Measurements from ENCODE around the gene PLXNC1. TPM values are rescaled to one million over a fixed set of nuclear protein-coding genes. Genes with fewer than 3 reads are reported as not detected.

The PLXNC1 gene
- total and polyA plus RNA-seq, 9 of the 15 experiments (the other 6 are each of a cell fraction or from before 2014, with no cell fraction given), result 0.08 to 0.87 (median 0.28) TPM

- Histone ChIP-seq H2AFZ (ENCODE audit: low read depth, low read length) (no peak overlapping the region), H3K9me3 (replicated peaks; ENCODE audit: control insufficient read depth, insufficient read depth, low read depth, low read length) (no peaks in the 10 kb centered on the region), H3K9ac (ENCODE audit: insufficient read depth in 1 of 2, low read depth in 2 of 2, low read length in 2 of 2) (no peak overlapping the region), H3K4me1 (replicated peaks in 1 of 2; ENCODE audit: control insufficient read depth in 2 of 2, insufficient read depth in 2 of 2, low read length in 2 of 2) (no peaks in the 10 kb centered on the region; a peak in 1 of 5 replicates), H3K36me3 (ENCODE audit: control insufficient read depth, insufficient read depth, low read length) (no peaks in the 10 kb centered on the region), H4K20me1 (replicated peaks; ENCODE audit: control insufficient read depth, insufficient read depth, low read length) (no peaks in the 10 kb centered on the region), H3K27ac (ENCODE audit: extremely low read depth, low read depth, low read length) (no peak overlapping the region), H3K9me1 (ENCODE audit: control insufficient read depth, insufficient read depth, low read length) (no peaks in the 10 kb centered on the region), H3K79me2 (ENCODE audit: control insufficient read depth, insufficient read depth, low read length) (no peaks in the 10 kb centered on the region), H3K4me3 (no peak overlapping the region), H3K27me3 (ENCODE audit: control insufficient read depth in 2 of 2, insufficient read depth in 2 of 2, low read length in 2 of 2) (peaks cover 0 to 6% of the 10 kb centered on the region in 2 experiments; a peak in 1 of 5 replicates), H3K4me2 (ENCODE audit: insufficient read depth, low read length) (no peak overlapping the region)
- ChIA-PET POLR2A (no interaction called here), CTCF (ENCODE audit: low intra/inter-chr PET ratio) (no interaction called here)
- WGBS (ENCODE audit: insufficient coverage, low coverage, missing lambda C conversion rate), result 4% methylated on average over 3 of the region's 3 CpGs
- TF ChIP-seq, protein P1, sequence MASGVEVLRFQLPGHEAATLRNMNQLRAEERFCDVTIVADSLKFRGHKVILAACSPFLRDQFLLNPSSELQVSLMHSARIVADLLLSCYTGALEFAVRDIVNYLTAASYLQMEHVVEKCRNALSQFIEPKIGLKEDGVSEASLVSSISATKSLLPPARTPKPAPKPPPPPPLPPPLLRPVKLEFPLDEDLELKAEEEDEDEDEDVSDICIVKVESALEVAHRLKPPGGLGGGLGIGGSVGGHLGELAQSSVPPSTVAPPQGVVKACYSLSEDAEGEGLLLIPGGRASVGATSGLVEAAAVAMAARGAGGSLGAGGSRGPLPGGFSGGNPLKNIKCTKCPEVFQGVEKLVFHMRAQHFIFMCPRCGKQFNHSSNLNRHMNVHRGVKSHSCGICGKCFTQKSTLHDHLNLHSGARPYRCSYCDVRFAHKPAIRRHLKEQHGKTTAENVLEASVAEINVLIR (CRISPR knock-in tag; IDR thresholded peaks at IDR 0.05), result no peak
- TF ChIP-seq TRIM28 (IDR thresholded peaks at IDR 0.05) (no peak), ETS1 (conservative IDR thresholded peaks at IDR 0.05; ENCODE audit: control insufficient read depth, low read depth, low read length) (no peak), ATF1 (CRISPR knock-in tag; IDR thresholded peaks at IDR 0.05) (no peak), ATF1 (tag; IDR thresholded peaks at IDR 0.05) (no peak), NCOA6 (IDR thresholded peaks at IDR 0.05) (no peak), PRPF4 (IDR thresholded peaks at IDR 0.05; ENCODE audit: insufficient read depth, low read depth, low read length, poor library complexity, severe bottlenecking) (no peak), FOXA1 (IDR thresholded peaks at IDR 0.05; ENCODE audit: borderline replicate concordance) (no peak), ZNF445 (CRISPR knock-in tag; IDR thresholded peaks at IDR 0.05; ENCODE audit: low read depth) (no peak), HDAC1 (IDR thresholded peaks at IDR 0.05) (no peak), NR2C1 (IDR thresholded peaks at IDR 0.05) (no peak), NR2C1 (tag; IDR thresholded peaks at IDR 0.05) (no peak)
- in situ Hi-C loops (cut with MboI), result loop anchor here (25.0 kb wide), 1 partner anchor 1335 kb away; no protein-coding TSS in a partner anchor
- ATAC-seq, result no peak
- no TSS peak for BruUV-seq (replicated peaks)
- no peak for DNase-seq (ENCODE audit: extremely low read depth in 1 of 4, low spot score in 3 of 4)
- intact Hi-C loops (cut with micrococcal nuclease), result no loop called here
- FAIRE-seq, result no peak
Observed at GRCh38 chr12:94121886-94122285, 26.5 kb upstream of the PLXNC1 start.

Data from K562 (cell line).